Activated T-helper 1 cell treated with anti-CD3 and anti-CD28 coated beads, Interleukin-2, amount 50 U/mL, for 16 hours (primary cell): ENCODE results near the gene AGRP.
"Not testable (repeated sequence)": the region's sequence is repeated elsewhere in the genome, so short reads cannot be mapped to it uniquely, and the experiment has no call there.

ENCODE experiments used
- DNase-seq, 2 donors: peaks; one replicate each; pipeline ENCODE4 v3.0.0-alpha.2; 2020; ENCODE audit warnings: low read depth in 1 of 2, low spot score in 1 of 2

Gene AGRP, protein sequence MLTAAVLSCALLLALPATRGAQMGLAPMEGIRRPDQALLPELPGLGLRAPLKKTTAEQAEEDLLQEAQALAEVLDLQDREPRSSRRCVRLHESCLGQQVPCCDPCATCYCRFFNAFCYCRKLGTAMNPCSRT

DNA sequence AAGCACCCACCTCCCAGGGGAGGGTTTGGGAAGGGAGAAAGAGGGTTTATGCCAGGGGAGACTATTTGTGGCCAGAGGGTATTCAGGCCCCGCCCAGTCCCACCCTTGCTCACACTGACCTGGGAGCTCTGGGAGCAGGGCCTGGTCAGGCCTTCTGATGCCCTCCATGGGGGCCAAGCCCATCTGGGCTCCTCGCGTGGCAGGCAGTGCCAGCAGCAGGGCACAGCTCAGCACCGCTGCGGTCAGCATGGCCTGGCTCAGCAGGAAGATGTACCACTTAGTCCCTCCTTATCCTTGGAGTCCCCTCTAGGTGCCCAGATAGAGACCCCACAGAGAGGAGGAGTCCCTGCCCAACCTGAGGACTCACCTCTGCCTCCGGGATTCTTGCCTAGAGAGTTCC is at the start of gene AGRP:
Gene AGRP, minus strand, starts transcription at position 398 of the 400 bp plus-strand sequence. Its CDS starts 149 bp downstream, at position 249.
- DNase-seq = no peak

DNA sequence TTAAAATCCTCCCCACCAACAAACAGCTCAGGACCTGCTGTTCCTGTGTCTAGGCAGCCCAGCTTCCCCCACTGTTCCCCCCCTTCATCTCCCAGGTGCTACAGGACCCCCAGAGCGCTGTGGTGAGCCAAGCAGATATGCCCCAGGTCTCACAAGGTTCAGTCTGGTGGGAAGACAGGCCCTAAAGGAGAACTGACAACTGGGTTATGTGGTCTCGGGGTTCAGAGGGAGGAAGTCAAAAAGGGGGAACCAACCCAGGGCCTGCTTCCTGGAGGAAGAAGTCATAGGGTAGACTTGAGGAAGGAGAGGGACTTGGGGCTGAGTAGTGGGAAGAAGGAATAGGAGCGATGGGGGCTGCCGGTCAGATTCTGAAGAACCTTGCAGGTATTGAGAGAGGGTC is 47.9 kb upstream of the AGRP start:
- DNase-seq = no peak

DNA sequence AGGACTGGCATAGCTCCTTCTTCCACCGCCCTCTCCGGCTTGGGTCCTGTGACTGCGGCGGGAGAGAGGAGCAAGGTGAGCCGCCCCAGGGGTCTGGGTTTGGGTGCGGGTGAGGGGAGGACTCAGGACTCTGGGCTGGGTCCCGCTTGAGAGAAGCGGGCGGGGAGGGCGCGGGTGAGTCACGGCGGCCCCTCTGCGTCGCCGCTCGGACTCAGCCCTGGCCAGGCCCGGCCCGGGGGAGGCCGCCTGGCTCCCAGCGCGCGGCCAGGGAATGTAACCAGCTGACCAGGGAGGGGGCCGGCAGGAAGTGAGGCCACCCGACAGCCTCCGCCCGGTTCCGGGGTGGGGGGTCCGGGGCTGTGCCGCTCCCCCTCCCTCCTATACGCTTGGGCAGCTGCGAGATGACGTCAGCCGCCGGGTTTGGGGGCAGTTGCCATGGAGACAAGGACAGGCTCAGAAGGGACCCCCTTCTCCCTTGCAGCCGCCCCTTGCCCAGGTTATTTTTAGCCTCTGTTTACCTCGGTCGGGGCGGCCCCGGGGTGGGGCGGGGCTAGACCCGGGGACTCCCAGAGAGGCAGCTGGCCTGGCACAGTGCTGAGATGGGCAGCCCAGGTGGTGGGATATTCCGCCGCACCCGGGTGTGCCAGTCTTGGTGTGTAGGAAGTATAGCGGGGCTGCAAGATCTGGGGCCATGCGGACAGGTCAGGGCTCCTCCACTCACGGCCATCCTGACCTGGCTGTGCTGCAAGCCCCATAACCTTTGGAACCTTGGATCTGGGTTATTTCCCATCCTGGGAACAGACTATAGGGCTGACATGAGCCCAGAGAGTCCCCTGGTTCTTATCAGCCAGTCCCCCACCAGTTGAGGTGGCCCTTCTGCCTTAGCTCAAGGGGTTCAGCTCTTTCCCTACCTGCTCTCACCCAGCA is 46.9 kb upstream of the AGRP start:
- DNase-seq = no peak

DNA sequence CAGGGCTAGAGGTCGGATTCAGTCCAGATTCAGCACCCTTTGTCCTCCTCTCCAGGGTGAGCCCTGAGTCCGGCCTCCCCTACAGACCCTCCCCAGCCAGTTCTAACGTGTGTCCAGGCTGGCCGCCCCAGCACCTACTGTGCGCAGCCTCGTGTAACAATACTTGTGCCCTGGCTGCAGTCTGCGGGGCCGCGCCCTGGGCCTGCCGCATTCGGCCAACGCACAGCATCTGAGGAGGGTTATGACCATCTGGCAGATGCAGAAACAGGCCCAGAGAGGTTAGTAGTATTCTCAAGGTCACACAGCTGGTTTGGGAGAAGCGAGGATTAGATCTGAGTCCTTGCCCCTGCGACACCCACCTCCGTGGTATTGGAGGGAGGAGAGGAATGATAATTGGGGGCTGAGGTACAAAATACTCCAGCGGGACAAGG is 46.2 kb upstream of the AGRP start:
- DNase-seq = no peak

DNA sequence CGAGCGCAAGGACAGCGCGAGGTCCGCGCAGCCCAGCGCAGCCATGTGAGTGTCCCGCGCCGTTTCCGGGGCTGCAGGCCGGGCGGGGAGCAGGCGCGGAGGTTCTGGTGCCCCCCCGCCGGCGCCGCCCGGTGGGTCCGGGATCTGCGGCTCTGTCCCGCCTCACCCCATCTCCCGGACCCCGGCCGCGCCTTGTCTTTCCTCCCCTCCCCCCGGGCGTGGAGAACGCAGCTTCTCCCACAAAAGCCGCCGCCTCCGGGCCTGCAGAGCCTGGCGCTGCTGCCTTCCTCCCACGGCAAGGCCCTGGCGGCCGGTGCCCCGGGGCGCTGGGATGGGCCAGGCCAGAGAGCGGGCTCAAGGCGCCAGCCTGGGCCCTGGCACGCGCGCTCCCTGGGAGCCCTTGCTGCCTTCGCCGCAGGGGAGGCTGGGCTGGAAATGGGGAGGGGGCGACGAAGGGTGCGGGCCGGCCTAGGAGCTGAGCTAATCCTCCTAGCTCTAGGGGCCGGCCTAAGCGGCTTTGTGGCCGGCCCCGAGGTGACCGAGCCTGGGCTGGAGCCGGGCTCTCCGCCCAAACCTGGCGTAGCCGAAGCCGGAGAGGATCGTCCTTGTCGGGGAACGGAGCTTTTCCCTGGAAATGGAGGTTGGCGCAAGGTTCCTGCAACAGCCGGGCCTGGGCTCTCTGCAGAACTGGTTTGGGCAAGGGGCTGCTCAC is 45.7 kb upstream of the AGRP start:
- no peak for DNase-seq

DNA sequence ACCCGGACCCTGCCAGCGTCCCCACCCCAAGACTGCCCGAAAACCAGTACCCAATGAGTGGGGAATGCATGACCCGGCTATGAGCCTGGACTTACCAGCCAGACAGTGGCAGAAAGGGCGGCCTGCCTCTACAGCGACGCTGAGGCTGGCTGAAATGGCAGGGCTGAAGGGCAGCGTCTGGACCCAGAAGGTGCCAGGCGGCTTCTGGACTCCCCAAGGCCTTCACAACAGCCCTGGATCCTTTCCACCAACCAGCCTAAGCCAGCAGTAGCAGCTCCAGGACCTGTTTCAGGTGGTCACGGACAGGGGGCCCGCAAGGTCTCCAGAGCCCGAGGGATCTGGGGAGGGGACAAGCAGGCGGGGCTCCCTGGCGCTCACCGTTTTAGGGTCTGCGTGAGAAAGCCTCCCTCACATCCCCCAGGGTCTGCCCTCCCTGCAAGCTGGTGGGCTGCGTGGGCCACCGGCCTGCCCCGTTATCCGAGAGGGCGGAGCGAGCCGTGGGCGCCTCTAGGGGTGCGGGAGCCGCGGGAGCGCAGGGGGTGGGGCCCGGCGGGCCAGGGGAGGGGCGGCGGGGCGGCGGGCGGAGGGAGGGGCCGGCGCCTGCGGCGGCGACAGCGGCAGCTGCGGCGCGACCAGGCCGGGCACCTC is 45.0 kb upstream of the AGRP start, which contains the start of gene RIPOR1:
Gene RIPOR1, plus strand, starts transcription at position 608 of the 648 bp plus-strand sequence. CDS start 9,618 bp downstream, outside the sequence.
- peak in 1 of 2 donors; percentile 23 for DNase-seq

DNA sequence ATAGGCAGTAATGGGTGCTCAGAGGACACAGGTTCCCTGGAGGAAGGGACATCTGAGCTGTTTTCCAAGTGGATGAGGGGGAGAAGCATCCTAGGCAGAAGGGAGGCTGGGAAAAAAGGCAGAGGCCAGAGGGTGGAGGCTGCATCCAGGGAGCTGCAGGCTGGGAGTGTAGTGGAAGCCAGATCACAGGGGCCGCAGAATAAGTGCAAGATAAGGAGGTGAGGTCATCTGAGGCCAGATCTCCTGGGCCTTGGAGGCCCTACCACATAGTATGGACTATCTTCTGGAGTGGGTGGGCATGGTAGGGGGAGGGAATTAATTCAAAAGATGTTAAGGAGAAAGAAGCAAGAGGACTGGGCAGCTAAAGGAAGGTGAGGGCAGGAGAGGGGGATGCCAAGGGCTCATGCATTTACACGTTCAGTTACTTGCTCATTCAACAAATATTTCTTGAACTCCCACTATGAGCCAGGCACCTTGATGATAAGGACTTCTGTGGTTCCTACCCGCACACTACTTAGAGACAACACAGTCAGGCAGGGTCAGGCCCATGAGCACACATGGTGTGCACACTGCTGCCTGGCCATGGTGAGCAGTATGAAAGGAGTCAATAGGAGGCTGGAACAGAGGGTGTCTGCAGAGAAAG is 42.9 kb upstream of the AGRP start:
- DNase-seq = no peak

DNA sequence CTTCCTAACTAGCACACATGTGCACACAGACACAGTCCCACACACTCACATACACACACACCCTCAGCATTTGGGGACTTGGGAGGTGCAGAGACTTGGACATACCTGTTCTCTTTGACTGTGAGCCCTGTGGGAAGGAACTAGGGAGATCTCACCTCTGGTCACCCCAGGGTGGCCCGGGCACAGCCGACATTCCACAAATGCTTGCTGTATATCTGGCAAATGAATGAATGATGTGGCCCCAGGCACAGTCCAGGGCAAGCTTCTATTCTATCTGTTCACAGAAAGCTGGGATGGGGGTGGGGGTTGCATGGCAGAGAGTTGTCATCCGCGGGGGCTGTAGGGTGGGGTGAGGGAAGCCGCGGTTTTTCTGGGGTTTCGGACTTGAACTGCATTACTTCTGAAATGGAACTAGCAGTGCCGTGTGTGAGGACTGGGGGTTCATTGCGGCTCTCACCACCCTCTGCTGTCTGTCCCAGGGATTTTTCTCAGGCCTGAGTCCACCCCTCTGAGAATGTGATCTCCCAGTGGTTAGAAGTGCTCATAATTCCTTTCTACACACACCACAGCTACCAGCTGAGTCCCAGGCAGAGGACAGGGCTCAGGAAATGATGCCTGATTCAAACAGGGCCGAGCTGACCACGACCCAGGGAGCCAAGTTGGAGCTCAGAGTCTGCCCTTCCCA is 42.0 kb upstream of the AGRP start:
- DNase-seq = no peak

DNA sequence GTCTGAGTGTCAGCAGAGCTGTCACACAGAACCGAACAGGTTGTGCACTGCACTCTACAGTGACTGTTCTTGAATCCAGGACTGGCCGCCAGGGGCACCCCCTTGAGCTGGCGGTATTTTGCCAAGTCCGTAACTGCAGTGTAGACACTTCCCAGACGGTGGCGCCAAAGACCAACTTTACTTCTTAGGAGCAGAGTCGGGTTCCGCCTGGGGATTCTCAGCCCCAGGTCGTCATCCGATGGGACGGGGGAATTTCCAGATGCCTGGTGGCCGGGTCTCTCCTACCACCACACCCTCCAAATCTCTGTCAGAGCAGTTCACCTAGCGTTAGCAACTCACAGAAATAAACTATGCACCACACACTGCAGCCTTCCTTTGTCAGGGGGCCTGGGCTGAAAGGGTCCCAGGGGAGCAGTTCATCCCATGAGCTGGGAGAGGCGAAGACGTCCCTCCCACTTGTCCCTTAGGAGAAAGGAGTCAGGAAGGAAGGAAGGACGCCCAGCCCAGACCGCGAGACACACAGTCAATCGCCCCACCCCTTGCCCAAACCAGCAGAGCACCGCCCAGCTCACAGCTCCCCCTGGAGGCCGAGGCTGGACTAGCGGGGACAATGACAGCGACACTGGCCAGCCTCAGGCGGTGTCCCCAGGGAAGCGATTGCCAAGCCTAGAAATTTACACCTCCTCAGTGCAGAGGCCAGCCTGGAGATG is 37.9 kb upstream of the AGRP start:
- peak; percentile 93 to 95 for DNase-seq

DNA sequence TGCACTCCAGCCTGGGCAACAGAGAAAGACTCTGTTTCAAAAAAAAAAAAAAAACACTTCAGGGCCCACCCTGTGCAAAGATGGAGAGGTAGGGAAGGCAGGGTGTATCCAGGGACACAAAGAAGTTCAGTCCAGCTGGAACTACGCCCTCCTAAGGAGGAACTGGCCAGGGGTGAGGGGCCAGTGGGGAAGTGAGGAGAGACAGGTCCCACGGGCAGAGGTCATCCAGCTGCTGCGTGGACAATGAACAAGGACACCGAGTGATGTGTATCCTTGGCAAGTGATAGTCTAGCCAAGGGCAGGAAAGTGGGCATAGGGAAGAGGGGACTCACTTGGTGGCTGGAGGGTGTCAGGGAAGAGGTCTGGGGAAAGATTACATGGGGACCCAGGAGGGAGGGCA is 35.9 kb upstream of the AGRP start:
- no peak for DNase-seq

DNA sequence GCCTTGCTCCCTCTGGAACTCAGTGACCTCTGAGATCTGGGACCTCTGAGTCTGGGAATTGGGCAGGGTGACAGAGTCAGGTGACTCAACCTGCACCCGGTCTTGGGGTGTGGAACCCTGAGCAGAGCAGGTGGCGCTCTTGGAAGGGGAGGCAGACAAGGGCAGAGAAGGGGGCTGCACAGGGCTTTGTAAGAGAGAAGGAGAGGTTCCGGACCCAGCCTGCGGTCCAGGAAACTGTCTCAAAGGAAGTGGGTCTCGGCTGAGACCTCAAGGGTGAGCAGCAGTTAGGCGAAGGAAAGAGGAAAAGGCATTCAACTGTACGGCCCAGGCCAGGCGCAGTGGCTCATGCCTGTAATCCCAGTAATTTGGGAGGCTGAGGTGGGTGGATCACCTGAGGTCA is 35.3 kb upstream of the AGRP start:
- DNase-seq = no peak

DNA sequence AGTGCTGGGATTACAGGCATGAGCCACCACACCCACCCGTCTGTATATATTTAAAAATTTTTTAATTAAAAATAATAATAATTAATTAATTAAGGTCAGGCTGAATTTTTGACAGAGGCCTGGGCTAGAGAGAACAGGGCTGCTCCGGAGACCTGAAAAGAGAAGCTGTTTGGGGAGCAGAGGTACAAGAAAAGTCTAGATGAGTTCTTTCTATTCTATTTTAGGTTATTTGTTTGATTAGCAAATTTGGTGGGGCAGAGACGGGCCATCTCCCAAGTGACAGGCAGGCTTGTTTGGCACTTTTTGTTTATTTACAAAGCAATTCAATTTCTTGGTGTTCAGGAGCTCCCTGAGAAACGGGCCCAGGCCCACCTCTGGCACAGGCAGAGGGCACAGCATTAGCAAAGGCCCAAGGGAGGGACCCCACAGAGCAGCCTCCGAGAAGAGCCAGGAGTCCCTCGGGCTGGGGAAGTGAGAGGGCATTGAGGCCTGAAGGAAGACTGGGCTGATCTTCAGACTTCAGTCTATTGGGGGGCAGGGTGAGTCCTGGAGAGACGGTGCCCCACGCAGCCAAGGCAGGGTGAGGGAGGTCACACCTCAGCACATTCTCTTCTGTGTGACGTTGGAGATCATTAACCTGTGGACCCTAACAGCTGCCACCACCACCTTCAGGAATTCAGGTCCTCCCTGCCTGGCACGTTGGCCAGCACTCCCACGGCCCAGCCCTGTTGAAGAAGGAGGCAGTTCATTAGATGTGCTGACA is 34.5 kb upstream of the AGRP start:
- no peak for DNase-seq

DNA sequence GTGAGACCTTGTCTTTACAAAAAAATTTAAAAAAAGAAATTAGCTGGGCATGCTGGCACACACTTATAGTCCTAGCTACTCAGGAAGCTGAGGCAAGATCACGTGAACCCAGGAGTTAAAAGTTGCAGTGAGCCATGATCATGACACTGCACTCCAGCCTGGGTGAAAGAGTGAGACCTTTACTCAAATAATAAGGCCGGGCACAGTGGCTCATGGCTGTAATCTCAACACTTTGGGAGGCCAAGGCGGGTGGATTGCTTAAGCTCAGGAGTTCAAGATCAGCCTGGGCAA is 33.8 kb upstream of the AGRP start:
- no peak for DNase-seq

DNA sequence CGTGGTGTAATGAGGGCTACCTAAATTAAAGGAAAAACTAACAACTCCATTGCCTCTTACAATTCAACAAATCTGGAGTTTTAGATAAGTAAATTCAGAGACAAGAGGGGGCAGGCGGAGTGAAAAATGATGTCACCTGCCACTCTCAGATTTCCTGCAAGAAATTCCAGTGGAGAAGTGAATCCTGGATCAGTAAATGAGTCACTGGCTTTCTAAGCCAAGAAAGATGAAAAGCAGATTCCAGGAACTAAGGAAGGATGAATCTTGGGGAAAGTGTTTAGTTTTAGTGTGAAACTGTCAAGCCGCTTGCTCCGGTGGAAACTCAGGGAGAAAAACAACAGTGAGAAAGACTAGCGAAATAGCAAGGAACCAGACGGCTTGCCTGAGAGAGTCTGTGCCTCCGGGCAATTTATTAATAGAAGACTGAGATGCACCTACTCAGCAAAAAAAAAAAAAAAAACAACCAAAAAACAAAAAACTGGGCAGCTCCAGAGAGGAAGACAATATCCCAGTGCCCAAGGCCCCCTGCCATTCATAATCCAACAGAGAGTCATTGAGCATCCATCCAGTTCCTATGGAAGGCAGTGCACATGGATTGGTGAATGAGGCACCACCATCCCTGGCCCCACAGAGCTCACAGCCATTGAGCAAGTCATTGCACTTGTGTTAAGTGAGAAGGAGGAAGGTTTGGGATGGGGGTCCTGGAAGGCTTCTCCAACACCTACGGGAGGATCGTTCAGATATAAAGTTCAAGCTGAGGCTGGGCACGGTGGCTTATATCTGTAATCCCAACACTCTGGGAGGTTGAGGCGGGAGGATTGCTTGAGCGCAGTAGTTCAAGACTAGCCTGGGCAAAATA is 33.2 kb upstream of the AGRP start:
- no peak for DNase-seq

DNA sequence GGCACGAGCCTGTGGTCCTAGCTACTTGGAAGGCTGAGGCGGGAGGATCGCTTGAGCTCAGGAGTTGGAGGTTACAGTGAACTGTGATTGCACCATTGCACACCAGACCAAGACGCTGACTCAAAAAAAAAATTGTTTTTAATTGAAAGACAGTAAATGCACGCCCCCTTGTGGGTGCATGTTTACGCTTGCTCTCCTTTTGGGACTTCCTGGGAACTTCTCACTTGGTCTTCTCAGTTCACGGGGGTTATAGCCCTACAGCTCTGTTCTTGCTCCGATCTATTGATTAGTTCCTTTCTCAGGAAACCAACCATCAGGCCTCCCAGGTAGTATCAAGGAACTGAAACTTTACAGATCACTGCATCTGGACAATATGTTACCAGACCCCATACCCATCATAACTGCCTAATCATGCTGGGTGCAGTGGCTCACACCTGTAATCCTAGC is 31.1 kb upstream of the AGRP start:
- peak; percentile 57 to 60 for DNase-seq

DNA sequence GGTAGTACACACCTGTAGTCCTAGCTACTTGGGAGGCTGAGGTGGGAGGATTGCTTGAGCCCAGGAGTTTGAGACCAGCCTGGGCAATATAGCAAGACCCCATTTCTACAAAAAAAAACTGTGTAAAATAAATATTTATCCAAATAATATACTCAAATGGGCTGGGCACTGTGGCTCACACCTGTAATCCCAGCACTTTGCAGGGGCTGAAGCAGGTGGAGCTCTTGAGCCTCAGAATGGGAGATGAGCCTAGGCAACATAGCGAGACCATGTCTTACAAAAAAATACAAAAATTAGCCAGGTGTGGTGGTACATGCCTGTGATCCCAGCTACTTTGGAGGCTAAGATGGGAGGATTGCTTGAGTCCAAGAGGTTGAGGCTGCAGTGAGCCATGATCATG is 30.5 kb upstream of the AGRP start:
- not testable (repeated sequence) for DNase-seq

DNA sequence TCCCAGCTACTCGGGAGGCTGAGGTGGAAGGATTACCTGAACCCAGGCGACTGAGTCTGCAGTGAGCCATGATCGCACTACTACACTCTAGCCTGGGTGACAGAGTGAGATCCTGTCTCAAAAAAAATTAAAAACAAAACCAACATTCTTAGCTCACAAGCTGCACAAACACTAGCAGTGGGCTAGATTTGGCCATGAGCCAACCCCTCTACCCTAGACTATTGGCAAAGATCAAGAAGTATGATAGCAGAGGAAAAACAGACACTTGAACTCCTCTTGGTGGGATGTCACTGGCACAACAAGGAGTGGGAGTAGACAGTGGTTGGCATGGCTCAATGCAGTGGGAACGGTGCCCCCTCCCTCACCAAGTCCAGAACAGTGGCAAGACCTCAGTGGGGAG is 25.7 kb upstream of the AGRP start:
- DNase-seq = no peak

DNA sequence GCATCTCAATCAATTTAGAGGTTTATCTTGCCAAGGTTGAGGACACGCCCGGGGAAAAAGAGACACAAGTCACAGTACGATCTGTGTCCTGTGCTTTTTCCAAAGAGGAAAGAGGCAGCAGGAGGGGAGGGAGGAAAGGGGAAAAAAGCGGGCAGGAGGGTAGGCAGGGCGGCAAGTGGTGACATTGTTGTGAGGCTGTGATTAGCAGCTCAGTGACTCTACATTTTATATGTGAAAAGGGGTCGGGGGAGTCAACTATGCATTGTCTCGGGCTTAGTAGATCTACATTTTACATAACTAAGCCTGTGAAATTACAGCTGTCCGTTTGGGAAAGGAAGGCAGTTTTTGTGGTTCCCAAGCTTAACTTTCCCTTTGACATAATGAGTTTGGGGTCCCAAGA is 23.1 kb upstream of the AGRP start:
- no peak for DNase-seq
